AG08395 (cell line): ENCODE results near the gene SERTAD2.

Source experiments
- DNase-seq: peaks from one replicate; pipeline ENCODE4 v3.0.0; 2012; ENCODE audit warnings: mixed read lengths, low spot score

SERTAD2 gene

GRCh38 chr2:64627860-64628841, 25.6 kb downstream of the SERTAD2 start:
- no peak for DNase-seq

GRCh38 chr2:64626963-64627760, 26.6 kb downstream of the SERTAD2 start:
- DNase-seq: no peak

GRCh38 chr2:64626146-64626809, 27.4 kb downstream of the SERTAD2 start:
- no peak for DNase-seq

GRCh38 chr2:64625299-64626145, 28.2 kb downstream of the SERTAD2 start:
- no peak for DNase-seq

- DNase-seq: no peak
Observed at GRCh38 chr2:64624862-64625261, 28.9 kb downstream of the SERTAD2 start.

- DNase-seq: no peak
Observed at GRCh38 chr2:64624108-64624610, 29.6 kb downstream of the SERTAD2 start.

GRCh38 chr2:64623242-64623850, 30.4 kb downstream of the SERTAD2 start:
- no peak for DNase-seq

- peak; percentile 51 for DNase-seq
Observed at GRCh38 chr2:64622443-64623241, 31.1 kb downstream of the SERTAD2 start.

GRCh38 chr2:64620661-64621060, 33.1 kb downstream of the SERTAD2 start:
- DNase-seq: no peak

GRCh38 chr2:64617631-64618151, 36.0 kb downstream of the SERTAD2 start:
- DNase-seq: no peak

GRCh38 chr2:64615844-64616536, 37.7 kb downstream of the SERTAD2 start:
- no peak for DNase-seq

GRCh38 chr2:64615192-64615763, 38.4 kb downstream of the SERTAD2 start:
- DNase-seq: no peak

- peak; percentile 45 for DNase-seq
Observed at GRCh38 chr2:64613276-64613675, 40.4 kb downstream of the SERTAD2 start.

GRCh38 chr2:64612575-64613195, 41.0 kb downstream of the SERTAD2 start:
- DNase-seq: no peak

- DNase-seq: no peak
Observed at GRCh38 chr2:64610316-64610855, 43.3 kb downstream of the SERTAD2 start.

GRCh38 chr2:64609942-64610281, 43.8 kb downstream of the SERTAD2 start:
- no peak for DNase-seq

- peak; percentile 46 for DNase-seq
Observed at GRCh38 chr2:64609227-64609941, 44.3 kb downstream of the SERTAD2 start.
